Measurements from ENCODE around the gene CFL1. TPM values are rescaled to one million over a fixed set of nuclear protein-coding genes. Genes with fewer than 3 reads are reported as not detected.
"Not testable (repeated sequence)": the region's sequence is repeated elsewhere in the genome, so short reads cannot be mapped to it uniquely, and the experiment has no call there.

Gene CFL1
- 941 and 972 TPM in 2 replicates for total RNA-seq (2014; rRNA removed; shearing (Covaris generic))
- polyA plus RNA-seq (2015; cell fraction: cytosol; rRNA removed) = 1,372 and 1,683 TPM in 2 replicates
- polyA plus RNA-seq (2015; cell fraction: nucleus; rRNA removed) = 200 and 219 TPM in 2 replicates

DNA sequence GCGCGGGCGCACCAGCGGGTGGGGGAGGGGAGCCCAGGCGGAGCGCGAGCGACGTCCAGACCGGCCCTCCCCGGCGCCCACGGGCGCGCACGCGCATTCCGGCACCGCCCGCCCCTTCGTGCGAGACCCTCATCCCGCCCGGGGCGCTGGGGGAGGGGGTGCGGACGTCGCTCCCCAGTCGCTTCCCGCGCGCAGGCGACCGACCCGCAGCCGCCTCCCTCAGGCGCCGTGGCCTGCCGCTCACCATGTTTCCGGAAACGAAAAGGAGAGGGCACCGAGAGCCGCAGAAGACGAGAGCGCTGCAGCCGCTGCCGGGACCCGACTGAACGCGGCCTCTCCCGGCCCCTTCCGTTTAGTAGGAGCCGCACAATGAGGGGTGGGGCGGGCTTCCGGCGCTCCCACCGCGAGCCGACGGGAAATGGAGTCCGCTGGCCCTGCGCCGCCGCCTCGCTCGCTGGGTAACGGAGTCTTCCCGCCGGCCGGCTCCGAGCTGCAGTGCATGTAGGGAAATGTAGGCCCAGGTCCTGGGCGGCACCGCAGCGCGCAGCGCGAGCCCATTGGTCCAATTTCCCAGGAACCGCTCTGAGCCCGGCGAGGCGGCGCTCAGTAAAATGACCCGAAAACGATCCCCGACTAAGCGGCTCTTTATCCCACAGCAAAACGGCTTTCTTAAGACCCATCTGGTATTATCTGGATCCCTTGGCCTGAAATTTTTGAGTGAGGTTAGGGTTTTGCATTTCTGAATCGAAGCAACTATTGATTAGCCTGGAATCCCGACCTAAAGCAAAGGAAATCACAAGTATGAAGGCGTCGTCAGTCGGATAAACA is at the start of gene CFL1:
TSS of gene CFL1 (minus strand) at position 328 of the 828 bp plus-strand sequence. CDS start at position 247, 81 bp downstream.
- in situ Hi-C loops (cut with HindIII; ENCODE audit: low pct_unique_long_range_greater_than_20kb, low sequenced_read_pairs) = no loop called here
- peak; percentile 95 for DNase-seq (ENCODE audit: low read depth, low spot score)

DNA sequence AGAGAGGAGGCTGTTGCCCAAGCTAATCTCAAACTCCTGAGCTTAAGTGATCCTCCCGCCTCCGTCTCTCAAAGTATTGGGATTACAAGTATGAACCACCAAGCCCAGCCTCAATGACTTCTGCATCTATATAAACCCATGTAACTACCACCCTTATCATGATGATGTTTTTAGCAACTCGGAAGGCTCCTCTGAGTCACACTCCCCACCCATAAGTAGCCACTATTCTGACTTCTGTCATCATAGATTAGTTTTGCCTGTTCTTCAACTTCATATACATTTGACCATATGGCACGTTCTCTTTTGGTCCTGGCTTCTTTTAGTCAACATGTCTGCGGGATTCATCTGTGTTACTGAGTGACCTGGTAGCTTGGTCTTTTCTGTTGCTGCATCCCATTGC is 48.6 kb upstream of the CFL1 start:
- no peak for DNase-seq (ENCODE audit: low read depth, low spot score)
- in situ Hi-C loops (cut with HindIII; ENCODE audit: low pct_unique_long_range_greater_than_20kb, low sequenced_read_pairs) = no loop called here

DNA sequence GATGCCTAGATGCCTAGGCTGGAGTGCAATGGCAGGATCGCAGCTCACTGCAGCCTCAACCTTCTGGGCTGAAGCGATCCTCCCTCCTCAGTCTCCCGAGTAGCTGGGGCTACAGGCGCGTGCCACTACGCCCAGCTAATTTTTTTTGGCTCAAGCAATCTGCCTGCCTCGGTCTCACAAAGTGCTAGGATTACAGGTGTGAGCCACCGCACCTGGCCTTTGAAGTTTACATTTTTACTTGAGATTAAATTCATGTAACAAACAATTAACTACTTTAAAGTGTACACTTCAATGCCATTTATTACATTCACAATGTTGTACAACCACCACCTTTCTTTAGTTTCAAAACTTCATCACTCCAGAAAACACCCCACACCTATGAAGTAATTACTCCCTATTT is 45.7 kb upstream of the CFL1 start:
- DNase-seq (ENCODE audit: low read depth, low spot score) = no peak
- in situ Hi-C loops (cut with HindIII; ENCODE audit: low pct_unique_long_range_greater_than_20kb, low sequenced_read_pairs) = no loop called here

DNA sequence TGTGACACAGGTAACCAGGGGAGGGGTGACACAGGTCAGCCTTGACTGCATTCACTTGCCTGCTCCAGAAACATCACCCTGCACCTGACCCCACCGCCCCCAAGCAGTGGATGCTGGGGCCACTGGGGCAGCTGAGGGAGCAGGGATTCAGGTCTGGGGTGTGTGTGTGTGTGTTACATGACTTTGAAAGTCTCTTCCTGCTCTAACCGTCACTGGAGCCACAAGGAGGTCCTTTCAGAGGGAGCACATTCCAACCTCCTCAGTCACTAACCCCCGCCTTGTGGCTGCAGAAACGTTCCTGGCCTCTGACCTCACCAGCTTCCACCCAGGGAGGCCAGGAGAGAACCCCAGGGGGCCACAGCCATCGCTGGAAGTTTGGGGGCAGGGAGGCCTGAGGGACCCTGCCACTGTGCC is 45.1 kb upstream of the CFL1 start:
- in situ Hi-C loops (cut with HindIII; ENCODE audit: low pct_unique_long_range_greater_than_20kb, low sequenced_read_pairs) = no loop called here
- DNase-seq (ENCODE audit: low read depth, low spot score) = peak; percentile 48

DNA sequence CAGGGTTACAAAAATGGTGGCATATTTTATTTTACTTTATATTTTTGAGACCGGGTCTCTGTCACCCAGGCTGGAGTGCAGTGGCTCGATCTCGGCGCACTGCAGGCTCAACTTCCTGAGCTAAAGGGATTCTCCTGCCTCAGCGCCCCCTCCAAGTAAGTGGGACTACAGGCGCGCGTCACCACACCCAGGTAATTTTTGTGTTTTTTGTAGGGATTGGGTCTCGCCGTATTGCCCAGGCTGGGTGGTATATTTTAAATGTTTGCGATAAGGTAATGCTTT is 42.9 kb upstream of the CFL1 start:
- in situ Hi-C loops (cut with HindIII; ENCODE audit: low pct_unique_long_range_greater_than_20kb, low sequenced_read_pairs) = no loop called here
- DNase-seq (ENCODE audit: low read depth, low spot score) = no peak

DNA sequence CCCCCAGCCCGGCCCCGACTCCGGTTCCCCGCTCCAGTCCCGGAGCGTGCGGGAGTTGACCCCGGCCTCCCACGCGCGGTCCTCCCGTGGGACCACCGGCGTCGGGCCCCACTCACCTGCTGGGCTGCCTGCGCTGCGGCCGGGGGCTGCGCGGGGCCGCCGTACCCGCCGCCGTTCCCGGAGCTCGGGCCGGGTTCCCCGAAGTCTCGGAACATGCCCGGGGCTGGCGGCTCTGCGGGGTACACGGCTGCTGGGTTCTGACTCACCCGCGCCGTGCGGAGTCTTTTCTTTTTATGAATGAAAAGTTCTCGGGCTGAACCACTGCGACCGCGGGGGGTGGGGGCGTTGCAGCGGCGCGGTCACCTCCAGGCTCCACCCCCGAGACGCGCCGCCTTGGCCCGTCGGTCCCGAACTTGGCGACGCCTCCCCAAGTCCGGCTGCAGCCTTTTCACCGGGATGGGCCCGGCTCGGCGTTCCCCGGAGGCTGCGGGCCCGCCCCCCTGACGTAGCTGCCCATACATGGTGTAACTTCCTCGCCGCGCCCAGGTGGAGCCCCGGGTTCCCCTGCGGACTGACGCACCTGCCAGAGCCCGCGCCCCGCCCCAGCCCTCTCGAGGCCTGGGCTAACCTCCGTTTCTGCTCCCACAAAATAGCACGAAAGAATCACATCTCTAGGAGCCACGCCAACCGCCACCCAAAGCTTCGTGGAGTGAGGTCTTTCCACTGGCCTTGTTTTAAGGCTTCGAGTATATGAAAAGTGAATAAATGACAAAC is 42.3 kb upstream of the CFL1 start, which contains the start of gene FOSL1:
TSS of gene FOSL1 (minus strand) at position 264 of the 774 bp plus-strand sequence. CDS start at position 215, 49 bp downstream.
- peak; percentile 85 for DNase-seq (ENCODE audit: low read depth, low spot score)
- in situ Hi-C loops (cut with HindIII; ENCODE audit: low pct_unique_long_range_greater_than_20kb, low sequenced_read_pairs) = no loop called here

DNA sequence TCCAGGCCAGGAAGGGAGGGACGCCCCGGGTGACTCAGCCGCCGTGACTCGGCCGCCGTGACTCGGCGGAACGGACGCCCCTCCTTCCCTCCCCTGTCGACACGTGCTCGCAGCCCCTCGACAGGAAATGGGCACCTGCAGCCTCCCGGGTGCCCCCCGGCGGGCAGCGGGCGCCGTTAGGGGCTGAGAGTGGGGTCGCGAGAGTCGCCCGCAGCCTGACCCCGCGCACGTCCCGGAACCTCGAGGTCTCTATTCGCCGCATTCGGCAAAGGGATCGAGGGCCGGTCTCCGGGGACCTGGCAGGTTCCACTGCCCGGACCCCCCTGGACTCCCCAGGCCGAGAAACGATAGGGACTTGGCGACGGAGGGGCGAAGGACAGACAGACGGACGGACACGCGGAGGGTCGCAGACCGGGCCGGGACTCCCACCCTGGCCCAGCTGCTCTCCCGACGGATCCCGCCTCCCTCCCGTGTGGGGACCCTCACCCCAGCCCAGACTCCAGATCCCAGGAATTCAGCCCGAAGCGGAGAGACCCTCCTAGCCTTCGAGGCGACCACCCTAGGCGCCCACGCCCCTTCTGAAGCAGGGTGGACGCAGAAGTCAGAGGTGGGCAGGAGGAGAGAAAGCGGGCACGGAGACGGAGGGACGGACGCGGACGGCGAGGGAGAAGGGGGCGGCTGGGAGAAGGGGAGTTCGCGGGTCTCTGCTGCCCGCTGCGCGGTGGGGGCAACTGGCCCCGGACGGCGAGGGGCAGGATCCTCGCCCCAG is 41.6 kb upstream of the CFL1 start:
- DNase-seq (ENCODE audit: low read depth, low spot score) = peak; percentile 38
- in situ Hi-C loops (cut with HindIII; ENCODE audit: low pct_unique_long_range_greater_than_20kb, low sequenced_read_pairs) = no loop called here

DNA sequence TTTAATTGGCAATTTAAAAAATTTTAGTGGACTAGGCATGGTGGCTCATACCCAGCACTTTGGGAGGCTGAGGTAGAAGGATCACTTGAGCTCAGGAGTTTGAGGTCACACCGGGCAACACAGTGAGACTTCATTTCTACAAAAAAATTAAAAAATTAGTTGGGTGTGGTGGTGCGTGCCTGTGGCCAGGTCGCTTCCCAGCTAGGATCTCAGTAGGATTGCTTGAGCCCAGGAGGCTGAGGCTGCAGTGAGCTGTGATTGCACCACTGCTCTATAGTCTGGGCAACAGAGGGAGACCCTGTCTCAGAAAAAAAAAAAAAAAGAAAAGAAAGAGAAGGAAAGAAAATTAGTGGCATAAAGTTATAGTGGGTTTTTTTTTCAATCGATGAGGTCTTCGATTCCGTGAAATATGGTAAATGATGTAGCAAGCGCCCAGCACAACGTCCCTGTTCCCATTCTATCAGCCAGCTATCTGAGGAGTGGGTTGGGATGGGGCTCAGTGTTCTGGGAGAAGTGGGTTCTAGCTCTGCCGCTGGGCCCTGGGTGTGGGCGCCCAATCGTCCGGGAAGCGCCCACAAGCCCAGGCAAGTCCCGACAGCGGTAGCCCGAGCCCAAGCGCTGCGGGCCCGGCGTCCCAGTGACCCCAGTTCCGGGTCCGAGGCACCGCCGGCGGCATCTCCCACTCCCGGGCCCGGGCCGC is 40.8 kb upstream of the CFL1 start:
- DNase-seq (ENCODE audit: low read depth, low spot score) = no peak
- in situ Hi-C loops (cut with HindIII; ENCODE audit: low pct_unique_long_range_greater_than_20kb, low sequenced_read_pairs) = no loop called here

DNA sequence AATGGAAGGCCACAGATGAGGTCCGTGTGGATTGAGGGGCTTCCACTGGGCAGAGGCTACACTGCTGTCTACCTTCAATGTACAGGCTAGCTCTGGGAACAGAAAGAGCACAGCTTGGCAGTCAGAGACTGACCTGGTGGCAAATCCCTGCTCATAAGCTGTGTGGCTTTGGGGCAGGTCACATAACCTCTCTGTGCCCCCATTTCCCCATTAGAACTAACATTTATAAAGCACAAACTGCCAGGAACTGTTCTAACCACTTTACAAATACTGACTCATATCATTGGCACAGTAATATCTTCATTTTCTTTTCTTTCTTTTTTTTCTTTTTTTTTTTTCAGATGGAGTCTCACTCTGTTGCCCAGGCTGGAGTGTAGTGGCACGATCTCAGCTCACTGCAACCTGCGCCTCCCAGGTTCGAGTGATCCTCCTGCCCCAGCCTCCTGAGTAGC is 39.1 kb upstream of the CFL1 start:
- in situ Hi-C loops (cut with HindIII; ENCODE audit: low pct_unique_long_range_greater_than_20kb, low sequenced_read_pairs) = no loop called here
- DNase-seq (ENCODE audit: low read depth, low spot score) = no peak

DNA sequence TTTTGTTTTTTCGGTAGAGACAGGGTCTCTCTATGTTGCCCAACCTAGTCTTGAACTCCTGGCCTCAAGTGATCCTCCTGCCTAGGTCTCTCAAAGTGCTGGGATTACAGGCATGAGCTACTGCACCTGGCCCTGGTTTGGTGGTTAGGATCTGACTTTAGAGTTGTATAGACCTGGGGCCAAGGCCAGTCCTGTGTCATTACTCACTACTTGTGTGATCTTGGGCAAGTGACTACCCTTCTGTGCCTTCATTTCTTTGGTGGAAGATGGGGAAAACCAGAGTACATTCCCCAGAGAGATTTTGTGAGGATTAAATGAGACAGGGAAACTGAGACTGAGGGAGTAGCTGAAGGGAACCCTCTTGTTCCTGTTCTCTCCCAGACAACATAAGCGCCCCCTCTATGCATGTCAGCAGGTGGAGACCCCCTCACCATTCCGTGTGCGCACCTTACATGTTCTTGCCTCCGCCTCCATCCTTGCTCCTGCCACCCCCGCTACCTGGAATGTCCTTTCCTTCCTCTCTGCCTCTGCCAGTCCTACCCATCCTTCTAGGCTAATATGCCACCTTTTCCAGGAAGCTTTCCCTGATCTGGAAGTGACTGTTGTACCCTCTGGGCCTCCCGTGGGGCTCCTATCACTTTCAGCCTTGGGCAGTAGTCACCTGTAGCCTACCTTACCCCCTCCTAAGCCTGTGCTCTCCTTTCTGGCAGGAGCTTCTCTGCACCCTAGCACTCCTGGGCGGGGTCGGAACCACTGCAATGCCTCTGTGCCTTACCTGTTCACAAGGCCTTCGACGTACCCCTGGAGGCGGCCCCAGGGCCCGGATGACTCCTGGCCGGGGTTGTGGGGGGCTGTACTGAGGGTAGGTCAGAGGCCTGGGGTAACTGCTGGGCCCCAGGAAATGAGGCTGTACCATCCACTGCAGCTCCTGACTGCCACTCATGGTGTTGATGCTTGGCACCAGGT is 38.3 kb upstream of the CFL1 start:
- DNase-seq (ENCODE audit: low read depth, low spot score) = no peak

DNA sequence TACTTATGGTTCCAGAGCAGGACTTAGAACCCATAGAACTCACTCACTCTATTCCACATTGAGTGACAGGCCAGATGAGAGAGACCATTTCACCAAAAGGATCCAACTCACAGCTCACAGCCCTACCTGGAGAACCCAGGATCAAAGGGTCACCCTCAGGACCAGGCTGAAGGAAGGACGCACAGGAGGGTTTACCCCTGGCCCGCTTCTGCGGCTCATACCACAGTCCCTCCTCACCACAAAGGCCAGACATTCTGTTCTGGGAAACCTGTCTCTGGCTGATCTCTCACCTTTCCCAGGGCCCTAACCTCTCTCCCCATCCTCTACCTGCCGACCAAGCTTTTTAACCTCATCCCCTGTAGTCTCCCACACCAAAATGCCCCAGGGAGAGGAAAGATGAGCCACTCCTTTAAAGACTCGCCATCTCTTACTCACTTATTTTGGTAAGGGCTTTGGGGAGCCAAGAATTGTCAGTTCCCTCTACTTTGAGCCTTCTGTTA is 37.6 kb upstream of the CFL1 start:
- in situ Hi-C loops (cut with HindIII; ENCODE audit: low pct_unique_long_range_greater_than_20kb, low sequenced_read_pairs) = no loop called here
- no peak for DNase-seq (ENCODE audit: low read depth, low spot score)

More for the DNA sequence above, 38.3 kb upstream of the CFL1 start:
- in situ Hi-C loops (cut with HindIII; ENCODE audit: low pct_unique_long_range_greater_than_20kb, low sequenced_read_pairs) = no loop called here

DNA sequence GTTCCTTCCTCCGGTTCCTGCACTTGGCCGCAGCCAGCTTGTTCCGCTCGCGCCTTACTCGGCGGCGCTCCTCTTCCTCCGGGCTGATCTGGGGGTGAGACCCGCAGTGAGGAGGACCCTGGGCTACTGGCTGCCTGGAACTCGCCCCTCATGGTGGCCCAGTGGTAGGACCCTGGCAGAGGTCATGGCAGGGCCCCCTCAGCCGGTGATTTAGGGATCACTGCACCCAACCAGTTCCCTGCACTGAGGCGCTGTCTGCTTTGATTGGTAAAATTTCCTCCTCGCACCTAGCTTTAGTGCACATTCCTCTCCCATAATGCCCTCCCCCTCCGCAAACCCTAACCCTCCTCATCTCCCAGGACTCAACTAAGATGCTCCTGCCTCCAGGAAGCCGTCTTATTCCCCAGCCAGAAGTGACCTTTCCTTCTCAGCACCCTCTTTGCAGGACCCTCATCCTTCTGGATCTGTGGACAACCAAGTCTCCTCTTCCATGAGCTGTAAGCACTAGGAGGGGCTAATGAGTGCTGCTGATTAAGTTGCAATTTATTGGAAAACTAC is 36.1 kb upstream of the CFL1 start:
- DNase-seq (ENCODE audit: low read depth, low spot score) = no peak
- in situ Hi-C loops (cut with HindIII; ENCODE audit: low pct_unique_long_range_greater_than_20kb, low sequenced_read_pairs) = no loop called here

DNA sequence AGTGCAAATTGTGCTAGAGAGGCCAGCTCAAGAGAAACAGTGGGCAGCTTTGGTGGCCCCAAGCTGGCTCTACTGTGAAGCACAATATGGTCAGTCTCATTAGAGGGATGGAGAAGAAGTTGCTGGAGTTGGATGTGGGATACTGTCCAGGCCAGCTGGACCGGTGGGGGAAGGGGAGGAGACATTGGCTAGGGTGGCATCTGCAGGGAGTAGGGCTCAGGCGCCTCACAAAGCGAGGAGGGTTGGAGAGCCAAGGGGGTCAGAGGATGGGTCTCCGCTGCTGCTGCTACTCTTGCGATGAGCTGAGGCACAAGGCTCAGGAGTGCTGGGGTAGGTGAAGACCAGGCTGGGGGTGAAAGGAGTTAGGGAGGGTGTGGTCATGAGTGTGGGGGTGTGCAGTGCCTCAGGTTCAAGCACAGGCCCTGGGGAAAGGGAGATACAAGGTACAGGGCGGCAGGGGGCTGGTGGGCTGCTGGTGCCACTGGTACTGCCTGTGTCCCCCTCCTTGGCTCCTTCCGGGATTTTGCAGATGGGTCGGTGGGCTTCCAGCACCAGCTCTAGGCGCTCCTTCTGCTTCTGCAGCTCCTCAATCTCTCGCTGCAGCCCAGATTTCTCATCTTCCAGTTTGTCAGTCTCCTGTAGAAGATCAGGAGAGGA is 34.8 kb upstream of the CFL1 start:
- DNase-seq (ENCODE audit: low read depth, low spot score) = no peak
- in situ Hi-C loops (cut with HindIII; ENCODE audit: low pct_unique_long_range_greater_than_20kb, low sequenced_read_pairs) = no loop called here

DNA sequence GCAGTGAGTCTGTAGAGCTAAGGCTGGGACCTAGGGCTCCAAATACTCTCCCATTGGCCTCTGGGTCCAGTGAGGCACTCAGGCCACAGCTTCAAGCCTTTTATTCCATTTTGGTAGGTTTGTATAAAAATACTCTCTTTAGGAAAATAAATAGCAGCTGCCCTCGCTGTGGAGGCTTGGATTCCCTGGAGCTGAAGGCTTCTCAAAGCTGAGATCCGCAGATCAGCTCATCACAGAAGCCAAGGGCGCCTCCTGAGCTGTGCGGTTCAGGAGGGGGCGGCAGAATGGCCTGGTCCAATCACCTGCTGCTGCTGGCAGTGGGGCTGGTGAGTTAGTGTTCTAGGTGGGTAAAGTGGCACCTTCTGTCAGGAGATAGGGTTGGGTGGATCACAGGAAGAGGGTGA is 34.2 kb upstream of the CFL1 start:
- DNase-seq (ENCODE audit: low read depth, low spot score); in situ Hi-C loops (cut with HindIII; ENCODE audit: low pct_unique_long_range_greater_than_20kb, low sequenced_read_pairs): not testable (repeated sequence)

All from SK-MEL-5 (cell line).